ENCODE measurements around the gene ZNF239.
A peak's percentile ranks its signal among the peaks of the same experiment; 100 is the strongest.
"Not testable (repeated sequence)": the region's sequence is repeated elsewhere in the genome, so short reads cannot be mapped to it uniquely, and the experiment has no call there.

The ZNF239 gene

GRCh38 chr10:43610636-43611035 is 36.2 kb upstream of the ZNF239 start:
- no peak for DNase-seq
- Mint-ChIP-seq H3K4me1 (peaks cover 19% of the 10 kb centered on the region), H3K4me3 (no peak overlapping the region), H3K36me3 (ENCODE audit: low read depth) (peaks cover 79% of the 10 kb centered on the region), H3K9me3 (peaks cover 67% of the 10 kb centered on the region), H3K27me3 (ENCODE audit: low read depth, poor library complexity) (peaks cover 3% of the 10 kb centered on the region), H3K27ac (peak overlapping the region; percentile 29)
- TF ChIP-seq CTCF (IDR thresholded peaks at IDR 0.05) = no peak

- Mint-ChIP-seq H3K4me3 (peak overlapping the region; percentile 88), H3K27ac (no peak overlapping the region), H3K27me3 (ENCODE audit: low read depth, poor library complexity) (peaks cover 26% of the 10 kb centered on the region), H3K36me3 (ENCODE audit: low read depth) (peaks cover 44% of the 10 kb centered on the region), H3K9me3 (peaks cover 34% of the 10 kb centered on the region), H3K4me1 (peaks cover 19% of the 10 kb centered on the region)
- DNase-seq = no peak
- TF ChIP-seq CTCF (IDR thresholded peaks at IDR 0.05) = no peak
Observed at GRCh38 chr10:43607199-43607573, 32.8 kb upstream of the ZNF239 start.

- no peak for TF ChIP-seq CTCF (IDR thresholded peaks at IDR 0.05)
- peaks cover 33% of the 10 kb centered on the region for H3K9me3 Mint-ChIP-seq
- H3K27me3 Mint-ChIP-seq (ENCODE audit: low read depth, poor library complexity) = peaks cover 30% of the 10 kb centered on the region
- peaks cover 19% of the 10 kb centered on the region for H3K4me1 Mint-ChIP-seq
- peaks cover 38% of the 10 kb centered on the region for H3K36me3 Mint-ChIP-seq (ENCODE audit: low read depth)
- H3K4me3 Mint-ChIP-seq = peak within 1 kb of the TSS; percentile 88
- no peak within 1 kb of the TSS for H3K27ac Mint-ChIP-seq
- DNase-seq = peak; percentile 71
Observed at GRCh38 chr10:43606323-43607198, 32.1 kb upstream of the ZNF239 start, which contains the start of gene ZNF485. Gene ZNF485 (plus strand): TSS chr10:43606438. CDS start chr10:43607051, 613 bp downstream.

- H3K27ac Mint-ChIP-seq = no peak overlapping the region
- no peak for TF ChIP-seq CTCF (IDR thresholded peaks at IDR 0.05)
- DNase-seq = no peak
- H3K9me3 Mint-ChIP-seq = peaks cover 37% of the 10 kb centered on the region
- H3K27me3 Mint-ChIP-seq (ENCODE audit: low read depth, poor library complexity) = peaks cover 33% of the 10 kb centered on the region
- H3K4me1 Mint-ChIP-seq = peaks cover 19% of the 10 kb centered on the region
- peak overlapping the region; percentile 88 for H3K4me3 Mint-ChIP-seq
- H3K36me3 Mint-ChIP-seq (ENCODE audit: low read depth) = peaks cover 31% of the 10 kb centered on the region
Observed at GRCh38 chr10:43605850-43606322, 31.5 kb upstream of the ZNF239 start.

- H3K9me3 Mint-ChIP-seq = peaks cover 36% of the 10 kb centered on the region
- H3K4me1 Mint-ChIP-seq; H3K4me3 Mint-ChIP-seq; H3K27ac Mint-ChIP-seq; DNase-seq; H3K36me3 Mint-ChIP-seq (ENCODE audit: low read depth): not testable (repeated sequence)
- peaks cover 36% of the 10 kb centered on the region for H3K27me3 Mint-ChIP-seq (ENCODE audit: low read depth, poor library complexity)
Observed at GRCh38 chr10:43601576-43601975, 27.2 kb upstream of the ZNF239 start.

- H3K4me3 Mint-ChIP-seq = no peak overlapping the region
- DNase-seq = no peak
- TF ChIP-seq CTCF (IDR thresholded peaks at IDR 0.05) = no peak
- peaks cover 31% of the 10 kb centered on the region for H3K27me3 Mint-ChIP-seq (ENCODE audit: low read depth, poor library complexity)
- H3K4me1 Mint-ChIP-seq = peaks cover 14% of the 10 kb centered on the region
- H3K27ac Mint-ChIP-seq = no peak overlapping the region
- peaks cover 33% of the 10 kb centered on the region for H3K9me3 Mint-ChIP-seq
- H3K36me3 Mint-ChIP-seq (ENCODE audit: low read depth) = no peaks in the 10 kb centered on the region
Observed at GRCh38 chr10:43599333-43599732, 24.9 kb upstream of the ZNF239 start.

All from nephron progenitor cell (in vitro differentiated cells).